Measurements from ENCODE around the gene PTCSC3.

Gene PTCSC3

DNA sequence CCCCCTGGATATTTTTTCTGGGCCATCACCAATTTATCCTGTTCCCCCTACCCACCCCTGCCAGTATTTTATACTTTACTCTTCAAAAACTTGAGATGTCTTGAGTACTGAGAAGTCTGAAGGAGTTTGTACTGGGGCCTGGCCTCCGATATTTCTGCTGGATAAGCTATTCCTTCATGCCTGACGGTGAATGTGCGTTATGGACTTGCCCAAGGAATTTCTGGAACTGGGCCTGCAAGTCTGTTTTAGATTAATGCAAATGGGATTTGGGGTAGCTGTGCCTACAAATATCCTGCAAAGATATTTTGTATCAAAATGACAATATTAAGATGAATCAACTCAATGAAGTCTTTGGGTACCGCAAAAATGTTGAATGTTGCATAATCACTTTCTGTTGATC lies at the start of gene PTCSC3:
Gene PTCSC3, minus strand, starts transcription at position 199 of the 400 bp plus-strand sequence.
- no peak for DNase-seq

DNA sequence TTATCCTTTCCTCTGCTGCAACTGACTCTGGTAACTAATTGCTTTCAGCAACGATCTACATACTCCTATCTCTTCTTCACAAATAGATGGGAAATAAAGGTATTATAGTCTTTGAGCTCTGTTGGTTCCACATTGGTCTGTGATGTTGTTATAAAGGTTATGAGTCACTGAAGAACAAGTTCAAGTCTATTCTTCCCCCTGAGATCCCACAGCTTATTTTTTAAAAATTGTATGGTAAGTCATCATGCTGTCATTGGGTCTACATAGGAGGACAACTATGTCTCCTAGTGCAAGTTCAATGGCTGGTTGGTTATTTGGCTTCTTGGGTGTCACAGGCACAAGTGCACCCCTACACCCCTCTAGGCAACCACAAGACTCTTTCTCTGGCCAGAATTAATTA lies 49.6 kb upstream of the PTCSC3 start:
- no peak for DNase-seq

DNA sequence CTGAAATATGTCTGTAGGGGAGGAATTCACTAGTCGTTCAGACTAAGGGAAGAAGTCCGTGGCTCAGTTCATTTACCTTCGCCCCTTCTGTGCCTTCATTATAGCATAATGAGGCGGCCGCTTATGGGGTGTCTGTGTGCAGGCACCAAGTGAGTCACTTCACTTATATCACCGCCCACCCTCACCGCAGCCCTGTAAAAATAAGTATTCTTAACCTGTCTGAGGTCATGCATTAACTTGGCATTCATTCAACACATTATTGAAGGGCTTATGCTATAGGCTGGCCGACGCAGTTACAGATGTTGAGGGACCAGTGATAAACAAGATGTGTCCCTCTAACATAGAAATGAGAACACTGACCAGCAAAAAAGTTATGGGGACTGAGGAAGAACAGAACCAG lies 47.7 kb upstream of the PTCSC3 start:
- no peak for DNase-seq

DNA sequence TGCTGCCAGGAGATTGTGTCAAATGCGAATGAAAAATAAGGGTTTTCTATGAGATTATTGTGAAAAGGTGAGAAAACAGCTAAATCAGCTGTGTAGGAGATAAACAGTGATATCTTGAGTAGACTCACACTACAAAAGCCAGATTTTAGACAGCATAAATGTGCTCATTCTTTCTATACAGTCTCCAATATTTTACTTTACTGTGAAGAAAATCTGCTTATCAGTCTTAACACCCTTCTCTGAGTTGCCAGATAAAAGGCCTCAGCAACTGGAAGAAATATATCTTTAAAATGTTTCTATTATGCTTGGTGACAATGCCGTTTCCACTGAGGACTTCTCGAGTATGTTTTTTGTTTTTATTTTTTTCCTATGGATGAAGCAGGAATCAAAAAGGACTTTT lies 47.0 kb upstream of the PTCSC3 start:
- DNase-seq = no peak

DNA sequence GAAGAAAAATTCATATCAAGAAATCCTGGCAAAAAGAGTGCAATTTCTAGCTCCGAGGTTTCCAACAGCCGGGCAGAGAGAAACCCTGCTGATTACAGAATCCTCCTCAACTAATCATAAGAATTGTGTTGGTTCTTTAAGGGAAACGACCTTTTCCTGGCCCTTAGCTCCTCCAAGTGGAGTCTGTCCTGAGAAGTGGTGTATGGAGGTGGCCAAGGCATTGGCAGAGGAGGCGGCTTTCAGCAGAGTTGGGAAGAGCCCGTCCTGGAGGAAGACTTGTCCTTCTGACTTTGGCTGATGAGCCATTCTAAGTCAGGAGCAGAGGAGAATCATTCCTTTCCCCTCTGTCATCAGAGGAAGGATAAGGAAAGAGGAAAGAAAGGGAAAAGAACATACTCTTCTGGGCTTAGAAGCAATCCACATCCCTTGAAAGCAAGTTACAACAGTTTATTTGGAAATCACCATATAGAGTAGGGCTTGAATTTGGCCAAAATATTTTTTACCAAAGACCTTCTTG lies 46.5 kb upstream of the PTCSC3 start:
- no peak for DNase-seq

DNA sequence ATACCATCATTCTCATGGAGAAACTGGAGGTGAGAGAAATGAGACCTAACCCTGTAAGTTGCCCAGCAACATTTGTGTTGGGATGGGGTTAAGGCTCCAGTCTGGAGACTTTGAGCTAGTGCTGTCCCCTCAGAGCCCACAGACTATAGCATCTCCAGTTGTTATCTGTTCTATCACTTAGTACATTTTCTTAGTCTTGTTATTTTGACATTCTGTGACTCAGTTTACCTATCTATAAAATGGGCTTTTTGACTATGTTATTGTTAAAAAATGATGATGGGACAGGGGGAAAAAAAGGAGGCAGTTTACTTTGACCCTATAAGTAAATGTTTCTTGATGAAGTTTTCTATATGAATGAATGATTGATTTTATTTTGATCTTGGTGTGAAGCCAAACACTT lies 45.8 kb upstream of the PTCSC3 start:
- no peak for DNase-seq

DNA sequence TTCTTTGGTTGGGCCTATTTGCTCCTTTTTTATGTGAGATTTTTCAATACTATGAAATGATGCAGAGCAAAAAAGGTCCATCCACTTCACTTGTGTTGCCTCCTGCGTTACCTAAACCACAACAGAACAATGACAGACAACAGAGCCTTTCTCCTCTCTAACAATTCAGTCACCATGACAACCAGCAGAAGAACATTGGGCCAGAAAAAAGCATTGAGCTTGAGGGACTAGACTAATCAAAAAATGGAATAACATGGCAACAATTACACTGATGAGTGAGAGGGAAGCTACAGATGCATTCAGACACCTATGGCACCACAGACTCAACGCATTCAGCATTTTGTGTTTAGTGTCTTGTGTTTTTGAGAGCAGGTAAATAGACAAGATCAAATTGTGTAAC lies 44.6 kb upstream of the PTCSC3 start:
- DNase-seq = no peak

DNA sequence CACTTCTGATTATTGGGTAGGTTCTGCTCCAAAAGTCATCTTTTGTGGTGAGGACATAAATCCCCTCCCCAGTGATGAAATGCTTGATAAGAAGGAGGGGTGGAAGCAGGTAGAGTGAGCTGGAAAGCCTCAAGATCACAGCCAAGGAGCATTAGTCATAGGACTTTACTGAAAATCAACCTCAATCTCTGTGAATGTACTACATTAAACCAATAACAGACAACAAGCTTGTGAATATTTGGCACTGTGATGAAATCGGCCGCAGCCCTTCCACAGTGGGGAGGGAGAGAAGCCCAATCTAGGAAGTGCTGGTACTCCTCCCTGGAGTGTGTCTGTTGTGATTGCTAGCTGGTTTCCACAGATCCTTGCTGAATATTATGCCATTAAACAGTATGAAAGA lies 41.2 kb upstream of the PTCSC3 start:
- no peak for DNase-seq

DNA sequence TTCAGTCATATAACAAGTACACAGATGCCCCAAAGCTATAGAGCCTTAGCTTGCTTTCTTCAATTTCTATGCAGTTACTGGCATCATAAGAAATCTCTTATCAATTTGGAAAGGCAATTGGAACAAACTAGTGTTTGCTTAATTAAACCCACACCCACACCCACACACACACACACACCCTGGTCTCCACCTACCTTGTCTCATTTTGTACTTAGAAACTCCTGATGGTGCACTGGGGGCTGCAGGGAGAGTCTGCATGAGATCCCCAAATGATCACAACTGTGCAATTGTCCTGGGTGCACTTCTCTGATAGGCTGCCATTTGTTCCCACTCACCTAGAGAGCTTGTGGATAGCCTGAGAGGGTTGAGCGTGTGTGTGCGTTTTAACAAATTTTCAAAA lies 40.5 kb upstream of the PTCSC3 start:
- DNase-seq = no peak

DNA sequence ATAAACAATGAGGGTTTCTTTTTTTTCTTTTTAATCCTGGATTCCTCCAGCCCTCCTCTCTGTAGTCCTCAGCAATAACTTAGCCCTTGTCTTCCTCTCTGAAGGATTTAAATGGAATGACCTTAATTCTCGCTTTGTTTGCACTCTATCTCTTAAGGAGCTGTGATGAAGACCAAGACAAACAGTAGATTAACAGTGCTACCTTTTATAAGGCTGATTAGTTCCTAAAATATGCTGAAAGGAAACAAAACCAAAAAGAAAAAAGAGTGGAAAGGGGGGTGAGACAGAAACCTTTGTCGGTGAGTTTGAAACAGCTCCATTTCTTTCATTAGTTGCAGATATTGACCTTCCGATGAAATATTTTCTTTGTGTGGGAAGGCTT lies 38.7 kb upstream of the PTCSC3 start:
- DNase-seq = no peak

DNA sequence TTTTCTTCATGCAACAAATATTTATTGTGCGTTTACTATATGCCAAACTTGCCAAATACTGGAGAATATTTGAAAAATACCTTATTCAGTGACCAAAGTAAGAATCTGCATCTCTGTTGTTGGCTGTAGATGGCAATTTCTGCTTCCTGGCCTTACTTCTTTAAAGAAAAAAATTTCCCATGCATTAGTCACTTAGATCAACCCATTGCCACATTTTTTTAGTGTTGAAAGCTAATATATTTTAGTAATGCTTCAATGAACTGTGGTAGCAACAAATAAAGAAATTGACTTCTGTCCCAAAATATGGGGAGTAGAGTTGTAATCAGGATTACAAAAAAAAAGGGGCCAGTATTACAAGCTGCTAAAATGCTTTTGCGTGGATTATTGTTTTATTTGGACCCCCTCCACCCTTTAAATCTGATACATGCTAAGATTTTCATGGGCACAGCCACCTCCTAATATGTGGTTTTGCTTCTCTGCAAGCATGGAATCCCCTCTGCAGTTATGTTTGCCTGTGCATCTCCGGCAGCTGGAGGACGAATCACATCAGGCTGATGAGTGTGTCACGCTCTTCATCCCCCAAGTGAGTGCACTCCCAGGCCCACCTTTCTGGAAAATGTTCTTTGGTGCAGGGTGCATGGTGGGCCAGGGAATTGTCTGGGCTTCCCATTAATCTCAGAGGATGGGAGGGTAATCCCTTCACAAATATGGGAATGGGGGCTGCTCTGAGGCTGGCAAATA lies 38.1 kb upstream of the PTCSC3 start:
- DNase-seq = no peak

DNA sequence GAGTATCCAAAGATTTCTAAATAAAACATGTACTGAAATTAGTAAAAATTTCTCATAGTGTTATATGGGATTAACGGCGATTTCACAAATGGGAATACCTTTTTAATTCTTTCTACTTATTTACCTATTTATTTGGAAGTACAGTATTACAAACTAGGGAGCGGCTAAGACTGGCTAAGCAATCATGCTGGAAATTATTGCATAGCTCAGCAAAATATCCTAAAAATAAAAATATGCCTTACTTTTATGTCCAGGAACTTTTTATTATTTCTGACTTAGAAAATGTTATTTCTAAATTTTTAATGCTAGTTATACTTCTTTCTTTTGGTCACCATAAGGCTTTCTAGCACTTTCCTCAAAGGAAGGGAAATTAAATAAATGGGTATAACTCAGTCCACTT lies 36.5 kb upstream of the PTCSC3 start:
- DNase-seq = no peak

DNA sequence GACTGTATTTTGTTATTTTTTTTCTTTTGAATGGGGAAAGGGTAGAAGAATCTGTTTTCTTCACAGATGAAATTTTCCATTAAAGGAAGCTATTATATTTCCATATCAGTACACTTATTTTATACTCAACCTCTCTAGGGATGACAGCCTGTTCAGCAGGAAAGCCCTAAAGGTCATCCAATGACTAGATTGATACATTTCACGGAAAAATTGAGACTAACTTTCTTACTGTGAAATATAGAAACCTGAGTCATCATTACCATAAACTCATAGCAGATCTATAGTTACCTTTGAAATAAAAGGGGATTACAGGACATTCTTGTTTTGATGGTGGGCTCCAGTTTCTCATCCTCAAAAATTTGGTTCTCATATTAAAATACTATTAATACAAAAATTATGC lies 36.1 kb upstream of the PTCSC3 start:
- no peak for DNase-seq

DNA sequence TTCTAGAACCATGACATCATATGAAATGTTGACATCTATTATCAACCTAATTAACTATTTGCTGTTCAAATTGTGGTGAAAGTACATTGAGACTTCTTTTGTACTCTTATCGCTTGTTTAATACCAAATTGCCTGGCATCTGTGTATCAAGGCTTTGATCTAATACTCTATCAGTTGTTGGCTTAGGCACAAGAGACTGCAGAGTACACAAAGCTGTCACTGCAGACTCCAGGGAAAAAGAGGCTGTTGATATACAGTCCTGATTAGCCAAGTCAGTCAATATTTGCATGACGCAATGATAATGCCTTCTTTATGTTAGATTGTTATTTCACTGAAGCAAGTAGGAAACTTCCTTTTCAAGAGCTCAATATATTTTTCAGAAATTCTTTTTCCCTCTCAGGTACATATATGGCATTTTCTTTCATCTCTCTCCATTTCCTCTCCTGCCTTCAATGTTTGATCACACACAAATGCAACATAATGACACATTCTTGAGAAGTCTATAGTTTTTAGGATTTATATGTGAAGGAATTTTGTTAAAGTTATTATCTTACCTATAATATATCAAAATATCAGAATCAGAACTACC lies 32.3 kb upstream of the PTCSC3 start:
- DNase-seq = no peak

DNA sequence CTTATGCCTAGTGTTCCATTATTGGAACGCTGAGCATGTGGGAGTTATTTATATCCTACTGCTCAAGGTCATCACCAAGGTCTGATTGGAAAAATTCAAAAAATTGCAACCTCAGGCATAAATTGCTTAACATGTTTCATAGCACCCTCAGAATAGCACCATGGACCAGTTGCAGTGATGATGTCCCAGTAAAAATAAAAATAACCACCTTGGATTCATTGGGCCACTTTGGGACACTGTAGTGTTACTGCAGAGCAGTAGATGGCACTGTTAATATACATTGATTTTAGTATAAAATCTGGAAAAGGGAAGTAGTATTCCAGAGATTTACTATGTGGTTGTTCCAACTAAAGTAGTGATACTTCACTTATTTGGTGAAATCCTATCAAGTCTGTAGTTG lies 31.0 kb upstream of the PTCSC3 start:
- DNase-seq = no peak

DNA sequence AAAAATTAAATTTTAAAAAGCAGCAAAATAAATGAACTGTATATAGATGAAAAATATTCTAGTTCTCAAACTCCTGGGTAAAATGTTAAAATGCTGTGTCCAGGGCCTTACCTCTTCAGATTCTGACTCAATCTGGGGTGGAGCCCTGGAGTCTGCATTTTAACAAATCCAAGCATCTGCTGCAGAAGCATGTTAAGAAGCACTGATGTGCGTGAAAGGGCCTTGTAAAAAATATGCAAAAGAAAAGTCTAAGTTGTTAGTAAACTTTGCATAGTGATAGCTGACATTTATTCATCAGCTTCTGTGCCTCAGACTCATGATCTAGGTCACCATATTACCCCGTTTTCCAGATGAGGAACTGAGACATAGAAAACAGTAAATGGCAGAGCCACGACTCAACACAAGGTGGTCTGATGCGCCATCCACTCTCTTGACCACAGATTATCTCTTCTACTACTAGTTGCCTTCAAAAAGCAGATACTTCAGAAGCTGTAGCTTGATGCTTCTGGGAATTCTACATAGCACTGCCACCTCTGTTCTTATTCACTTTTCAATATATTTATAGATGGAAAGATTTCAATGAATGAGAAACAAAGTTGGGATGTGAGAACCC lies 28.0 kb upstream of the PTCSC3 start:
- no peak for DNase-seq

DNA sequence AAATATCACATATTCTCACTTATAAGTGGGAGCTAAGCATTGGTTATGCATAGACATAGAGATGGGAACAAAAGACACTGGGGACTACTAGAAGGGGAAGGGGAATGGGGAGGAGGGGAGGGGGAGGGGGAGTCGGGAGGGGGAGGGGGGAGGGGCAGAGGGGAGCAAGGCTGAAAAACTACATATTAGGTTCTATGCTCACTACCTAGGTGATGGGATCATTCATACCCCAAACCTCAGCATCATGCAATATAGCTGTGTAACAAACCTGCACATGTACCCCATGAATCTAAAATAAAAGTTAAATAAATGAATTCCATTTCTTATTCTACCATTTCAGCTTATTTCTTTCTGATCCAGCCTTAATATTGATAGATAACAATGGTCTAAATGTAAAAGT lies 21.9 kb upstream of the PTCSC3 start:
- DNase-seq = no peak

DNA sequence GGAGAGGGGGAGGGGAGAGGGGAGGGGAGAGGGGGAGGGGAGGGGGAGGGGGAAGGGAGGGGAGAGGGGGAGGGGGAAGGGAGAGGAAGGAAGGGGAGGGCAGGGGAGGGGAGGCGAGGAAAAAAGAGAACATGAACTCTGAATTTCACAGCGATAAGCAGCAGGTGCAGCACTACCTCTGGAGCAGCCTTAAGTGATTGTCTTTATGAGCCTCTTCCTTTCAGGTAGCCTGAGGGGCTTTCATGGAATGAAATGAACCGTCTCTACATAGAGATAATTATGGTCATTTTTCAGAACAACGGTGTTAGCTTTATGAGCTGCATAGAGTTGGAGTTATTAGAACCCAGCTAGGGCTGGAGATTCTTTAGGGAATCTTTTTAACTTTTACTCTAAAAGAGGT lies 18.1 kb upstream of the PTCSC3 start:
- no peak for DNase-seq

DNA sequence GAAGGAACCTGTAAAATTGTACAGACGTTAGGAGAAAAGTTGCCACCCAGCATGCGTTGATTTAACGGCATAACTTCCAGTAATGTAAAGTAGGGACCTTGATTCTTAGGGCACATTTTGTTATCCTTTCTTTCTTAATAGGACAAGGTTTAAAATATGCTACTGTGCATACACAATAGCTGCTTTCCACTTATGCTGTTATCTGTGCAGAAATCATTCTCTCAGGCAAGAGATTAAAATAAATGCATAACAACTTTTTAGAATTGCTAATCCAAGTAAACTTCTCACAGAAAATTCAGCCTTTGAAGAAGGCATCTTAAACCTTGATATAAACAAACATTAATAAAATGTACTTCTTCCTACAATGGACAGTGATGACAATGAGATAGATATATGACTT lies 16.0 kb upstream of the PTCSC3 start:
- DNase-seq = no peak

DNA sequence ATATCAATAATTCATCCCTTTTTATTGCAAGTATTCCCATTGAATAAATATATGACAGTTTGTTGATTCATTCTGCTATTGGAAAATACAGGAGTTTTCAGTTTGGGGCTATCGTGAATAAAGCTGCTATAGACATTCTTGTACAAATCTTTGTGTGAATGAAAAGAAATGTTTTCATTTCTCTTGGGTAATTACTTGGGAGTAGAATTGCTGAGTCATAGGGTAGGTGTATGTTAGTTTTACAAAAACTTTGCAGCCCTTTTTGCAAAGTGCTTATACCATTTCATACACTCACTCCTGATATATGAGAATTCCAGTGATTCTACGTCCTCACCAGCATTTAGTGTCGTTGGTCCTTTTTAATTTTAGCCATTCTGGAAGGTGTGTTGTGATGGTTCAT lies 6.9 kb upstream of the PTCSC3 start:
- no peak for DNase-seq

DNA sequence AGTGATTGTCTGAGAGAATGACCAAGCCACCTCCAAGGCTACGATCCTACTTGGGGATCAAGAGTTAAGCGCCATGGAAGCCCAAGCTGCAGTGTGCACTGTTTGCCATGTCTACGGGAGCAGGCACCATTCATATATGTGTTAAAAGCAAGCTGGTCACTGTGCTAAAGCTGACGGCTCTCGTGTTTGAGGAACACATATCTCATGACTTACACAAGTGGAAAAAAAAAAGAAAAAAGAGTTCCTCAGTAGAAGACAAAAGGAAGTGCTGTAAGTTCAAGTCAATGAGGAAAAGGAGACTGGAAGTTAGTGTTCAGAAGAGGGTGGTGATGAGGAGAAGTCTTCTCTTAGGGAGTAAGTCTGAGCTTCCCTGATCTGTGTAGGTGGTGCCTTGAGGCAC lies 4.9 kb upstream of the PTCSC3 start:
- no peak for DNase-seq

DNA sequence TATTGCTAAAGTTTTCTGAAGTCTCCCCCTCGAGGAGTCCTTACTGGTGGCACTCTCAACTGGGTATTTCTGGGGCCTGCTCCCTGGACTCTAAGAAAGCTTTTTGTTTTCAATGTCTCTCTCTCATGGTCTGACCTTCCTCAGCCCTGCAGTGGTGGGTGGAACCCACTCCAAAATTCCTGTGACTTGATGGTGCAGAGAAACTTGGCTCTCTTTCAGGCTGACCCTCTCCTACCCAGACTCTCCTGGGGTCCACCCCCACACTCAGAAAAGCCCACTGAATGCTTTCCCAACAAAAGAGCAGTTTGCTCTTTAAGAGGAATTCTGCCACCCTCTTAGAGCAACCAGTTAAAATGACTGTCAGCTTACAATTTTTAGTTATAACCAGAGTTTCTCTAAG lies 967 bp upstream of the PTCSC3 start:
- no peak for DNase-seq

DNA sequence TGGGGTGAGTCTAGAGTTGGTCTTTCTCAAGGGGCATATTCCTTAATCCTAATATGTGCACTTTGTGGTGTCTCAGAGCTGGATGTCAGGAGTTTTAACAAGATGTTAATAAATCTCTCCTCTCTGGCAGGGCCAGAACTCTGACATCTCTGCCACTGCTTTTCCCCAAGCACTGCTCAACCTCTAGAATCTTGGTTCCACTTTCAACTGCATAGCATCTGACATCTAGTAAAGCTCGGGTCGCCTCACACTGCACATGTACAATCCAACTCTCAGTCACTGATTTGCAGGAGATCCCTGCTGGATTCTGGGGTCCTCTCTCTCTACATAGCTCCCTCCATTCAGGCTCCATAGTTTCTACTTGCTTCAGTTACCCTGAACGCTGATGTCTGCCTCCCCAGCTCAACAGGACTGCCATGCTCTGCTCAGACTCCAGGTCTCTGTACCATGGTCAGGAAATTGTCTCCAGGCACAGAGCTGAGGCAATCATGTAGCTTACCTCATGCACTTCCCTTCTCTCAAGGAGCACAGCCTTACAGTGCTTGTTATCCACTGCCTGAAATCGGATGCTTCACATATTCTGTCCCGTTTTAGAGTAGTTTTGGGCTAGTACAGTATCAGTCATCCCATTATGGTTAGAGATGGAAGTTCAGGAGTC lies 1.6 kb downstream of the PTCSC3 start:
- no peak for DNase-seq

DNA sequence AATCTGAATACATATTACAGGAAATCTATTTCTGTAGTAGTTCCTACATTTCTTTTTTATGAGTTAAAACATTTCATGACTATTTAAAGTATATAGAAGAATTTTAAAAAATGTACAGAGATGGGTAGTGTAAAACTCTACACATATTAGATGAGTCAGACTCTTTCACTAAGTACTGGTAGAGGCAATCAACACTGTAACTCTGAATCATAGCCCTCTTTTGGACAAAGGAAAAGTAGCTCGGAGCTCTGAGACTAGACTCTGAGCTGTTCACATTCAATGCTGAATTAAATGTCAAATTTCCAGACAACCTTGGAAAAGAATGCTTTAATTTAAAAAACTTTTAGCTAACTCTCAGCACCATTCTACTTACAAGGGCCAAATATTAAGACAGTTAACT lies 3.4 kb downstream of the PTCSC3 start:
- no peak for DNase-seq
